GM13977 (cell line): ENCODE results near the gene SLC6A12.

ENCODE experiments used
- DNase-seq: peaks from one replicate; pipeline ENCODE4 v3.0.0; 2012; ENCODE audit warnings: low spot score
- CTCF ChIP-seq: IDR thresholded peaks from 2 replicates; pipeline ENCODE4 v1.5.1; 2012; ENCODE audit warnings: mild to moderate bottlenecking, control low read depth; ENCODE audit not compliant: insufficient read depth; ENCODE audit errors: extremely low read depth, missing control alignments
- in situ Hi-C: fragments of 300-500 bp; cut with MboI; formaldehyde crosslinking; loops from one replicate; pipeline ENCODE4 v1.12.0; 2022; ENCODE audit warnings: low sequenced_read_pairs, low pct_unique_long_range_greater_than_20kb, mixed read lengths, inconsistent platforms; ENCODE audit not compliant: unreplicated experiment

The SLC6A12 gene

GRCh38 chr12:242496-242895, 28.5 kb upstream of the SLC6A12 start:
- no peak for DNase-seq
- in situ Hi-C loops: no loop called here
- TF ChIP-seq CTCF: no peak

- in situ Hi-C loops: no loop called here
- TF ChIP-seq CTCF: no peak
- no peak for DNase-seq
Measured at GRCh38 chr12:241266-241665, 27.3 kb upstream of the SLC6A12 start.

GRCh38 chr12:240566-240965, 26.6 kb upstream of the SLC6A12 start:
- TF ChIP-seq CTCF: no peak
- in situ Hi-C loops: no loop called here
- no peak for DNase-seq

- TF ChIP-seq CTCF: no peak
- in situ Hi-C loops: no loop called here
- no peak for DNase-seq
Measured at GRCh38 chr12:238736-239398, 24.9 kb upstream of the SLC6A12 start.

- in situ Hi-C loops: no loop called here
- TF ChIP-seq CTCF: no peak
- no peak for DNase-seq
Measured at GRCh38 chr12:238116-238515, 24.2 kb upstream of the SLC6A12 start.

GRCh38 chr12:237026-237815, 23.3 kb upstream of the SLC6A12 start:
- in situ Hi-C loops: no loop called here
- TF ChIP-seq CTCF: no peak
- no peak for DNase-seq
